ENCODE measurements around the gene GSG1L.

The GSG1L gene

DNA sequence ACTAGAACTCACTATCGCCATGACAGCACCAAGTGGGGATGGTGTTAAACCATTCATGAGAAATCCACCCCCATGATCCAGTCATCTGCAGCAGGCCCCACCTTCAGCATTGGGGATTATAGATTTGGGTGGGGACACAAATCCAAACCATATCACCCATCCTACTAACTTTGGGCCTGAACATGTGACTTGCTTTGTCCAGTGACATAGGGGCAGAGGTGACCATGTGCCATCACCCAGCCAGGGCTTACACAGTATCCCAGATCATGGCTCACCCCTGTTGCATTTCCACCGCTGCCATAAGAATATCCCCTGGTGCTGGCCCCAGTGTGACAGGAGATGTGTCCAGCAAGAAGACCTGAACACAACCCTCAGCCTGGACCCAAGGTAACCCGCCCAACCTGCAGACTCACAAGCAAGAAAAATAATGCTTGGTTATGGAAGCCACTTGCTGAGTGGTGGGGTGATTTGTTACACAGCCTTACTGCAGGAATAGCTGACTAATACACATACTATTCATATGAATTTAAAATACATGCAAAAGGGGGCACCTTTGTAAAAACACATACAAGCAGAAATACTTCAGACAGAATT is 130.9 kb downstream of the GSG1L start:
- no peak for DNase-seq

DNA sequence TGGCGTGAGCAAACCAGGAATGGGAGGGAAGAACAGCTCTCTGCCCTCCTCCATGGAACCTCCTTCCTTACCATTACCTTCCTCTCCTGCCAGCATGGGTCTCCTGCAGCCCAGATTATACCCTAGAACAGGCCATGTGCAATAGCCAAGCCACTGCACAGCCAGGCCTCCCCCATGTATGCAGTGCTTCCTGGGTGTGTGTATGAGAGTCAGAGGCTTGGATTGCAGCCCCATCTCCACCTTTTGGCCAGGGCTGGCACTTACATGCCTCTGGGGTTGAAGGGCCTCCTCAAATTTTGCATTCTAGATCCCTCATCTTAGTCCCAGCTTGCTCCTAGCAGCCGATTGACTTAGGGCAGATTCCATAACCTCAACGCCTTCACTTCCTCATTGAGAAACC is 133.7 kb downstream of the GSG1L start:
- no peak for DNase-seq

GRCh38 chr16:27928542-27928941 is 135.0 kb downstream of the GSG1L start:
- no peak for DNase-seq

DNA sequence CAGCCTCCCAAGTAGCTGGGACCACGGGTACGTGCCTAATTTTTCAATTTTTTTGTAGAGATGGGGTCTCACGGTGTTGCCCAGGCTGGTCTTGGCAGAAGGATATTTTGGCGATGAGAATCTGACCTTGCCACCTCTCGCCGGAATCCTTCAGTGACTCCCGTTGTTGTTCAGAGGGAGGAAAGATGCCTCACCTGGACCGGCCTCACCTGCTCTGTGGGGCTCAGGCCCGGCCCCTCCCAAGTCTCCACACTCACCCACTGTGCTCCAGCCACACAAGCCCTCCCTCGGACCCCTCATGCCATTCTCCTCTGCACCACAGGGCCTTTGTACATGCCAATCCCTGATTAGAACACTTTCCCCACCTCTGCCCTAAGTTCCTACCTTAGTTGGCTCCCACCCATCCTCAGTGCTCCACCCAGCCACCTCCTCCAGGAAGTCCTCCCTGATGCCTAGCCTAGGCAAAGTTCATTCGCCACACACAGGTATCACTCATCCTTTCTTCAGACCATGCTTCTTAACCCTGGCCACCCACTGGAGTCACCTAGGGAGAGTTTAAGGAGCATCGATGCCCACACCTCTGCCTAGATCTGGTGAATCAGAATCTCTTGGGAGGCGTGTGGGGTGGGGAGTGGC is 136.1 kb downstream of the GSG1L start:
- no peak for DNase-seq

DNA sequence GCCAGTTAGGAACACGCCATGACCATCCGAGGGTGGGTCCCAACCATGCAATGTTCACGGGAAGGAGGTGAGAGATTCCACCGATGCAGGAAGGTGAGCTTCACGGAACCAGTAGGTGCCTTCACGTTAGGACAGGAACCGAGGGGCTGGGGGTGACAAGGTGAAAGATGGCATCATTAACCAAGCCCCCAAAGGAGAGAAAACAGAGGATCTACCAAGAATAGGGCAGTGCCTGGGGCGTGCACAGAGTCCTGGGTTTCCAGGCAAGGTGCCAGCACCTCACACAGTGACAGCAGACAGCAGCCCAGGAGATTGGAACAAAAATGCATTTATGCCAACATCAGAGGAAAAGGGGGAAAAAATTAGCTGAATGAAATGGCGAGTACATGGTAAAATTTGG is 137.9 kb downstream of the GSG1L start:
- no peak for DNase-seq

- no peak for DNase-seq
Measured at GRCh38 chr16:27924411-27925118, 138.9 kb downstream of the GSG1L start.

DNA sequence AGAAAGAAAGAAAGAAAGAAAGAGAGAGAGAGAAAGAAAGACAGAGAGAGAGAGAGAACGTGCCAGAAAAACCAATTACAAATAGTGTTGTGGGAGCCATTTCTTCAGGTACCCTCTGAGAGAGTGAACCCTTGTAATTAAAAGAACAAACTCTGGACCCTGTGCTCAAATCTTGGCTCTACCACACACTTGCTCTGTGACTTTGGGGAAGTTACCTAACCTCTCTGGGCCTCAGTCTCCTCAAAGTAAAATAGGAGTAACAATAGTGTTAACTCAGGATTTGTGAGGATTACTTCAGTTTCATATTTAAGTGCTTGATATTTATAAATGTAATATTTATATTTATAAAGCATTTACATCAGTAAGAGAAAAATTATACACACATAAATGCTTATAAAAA is 139.8 kb downstream of the GSG1L start:
- no peak for DNase-seq

GRCh38 chr16:27922433-27922832 is 141.1 kb downstream of the GSG1L start:
- no peak for DNase-seq

GRCh38 chr16:27921134-27921533 is 142.4 kb downstream of the GSG1L start:
- no peak for DNase-seq

- peak; percentile 8 for DNase-seq
Measured at GRCh38 chr16:27920391-27920891, 143.1 kb downstream of the GSG1L start.

DNA sequence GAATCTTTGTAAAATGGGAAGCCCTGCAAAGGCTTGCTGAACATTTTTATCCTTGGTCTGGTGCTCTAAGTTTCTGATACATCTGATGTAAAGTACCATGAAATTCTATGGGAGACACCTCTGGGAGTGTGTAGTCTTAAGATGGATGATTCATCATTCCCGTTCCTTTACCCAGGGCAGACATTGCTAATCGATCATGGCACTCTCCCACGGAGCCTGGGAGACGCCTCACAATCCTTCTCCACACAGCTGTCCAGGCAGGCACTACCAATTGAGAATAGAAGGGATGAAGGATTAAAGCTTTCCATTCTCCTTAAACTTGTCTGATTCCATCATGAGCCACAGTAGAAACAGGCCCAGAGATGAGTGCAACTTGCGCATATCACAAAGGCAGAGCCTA is 144.8 kb downstream of the GSG1L start:
- DNase-seq, result no peak

- DNase-seq, result no peak
Measured at GRCh38 chr16:27917949-27918348, 145.6 kb downstream of the GSG1L start.

DNA sequence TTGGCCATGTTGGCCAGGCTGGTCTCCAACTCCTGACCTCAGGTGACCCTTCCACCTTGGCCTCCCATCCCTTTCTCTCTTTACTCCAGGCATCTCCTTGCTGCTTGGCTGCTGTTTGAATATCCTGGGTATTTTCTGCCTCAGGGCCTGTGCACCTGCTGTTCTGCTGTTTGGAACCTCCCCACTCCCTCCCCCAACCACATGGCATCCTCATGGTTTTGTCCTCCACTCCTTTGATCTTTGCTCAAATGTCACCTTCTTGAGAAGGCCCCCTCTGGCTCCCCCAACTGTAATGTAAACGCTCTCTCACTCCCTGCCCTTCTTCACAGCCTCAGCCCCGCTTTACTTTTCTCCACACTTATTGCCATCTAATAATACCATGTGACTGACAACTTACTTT is 152.0 kb downstream of the GSG1L start:
- no peak for DNase-seq

DNA sequence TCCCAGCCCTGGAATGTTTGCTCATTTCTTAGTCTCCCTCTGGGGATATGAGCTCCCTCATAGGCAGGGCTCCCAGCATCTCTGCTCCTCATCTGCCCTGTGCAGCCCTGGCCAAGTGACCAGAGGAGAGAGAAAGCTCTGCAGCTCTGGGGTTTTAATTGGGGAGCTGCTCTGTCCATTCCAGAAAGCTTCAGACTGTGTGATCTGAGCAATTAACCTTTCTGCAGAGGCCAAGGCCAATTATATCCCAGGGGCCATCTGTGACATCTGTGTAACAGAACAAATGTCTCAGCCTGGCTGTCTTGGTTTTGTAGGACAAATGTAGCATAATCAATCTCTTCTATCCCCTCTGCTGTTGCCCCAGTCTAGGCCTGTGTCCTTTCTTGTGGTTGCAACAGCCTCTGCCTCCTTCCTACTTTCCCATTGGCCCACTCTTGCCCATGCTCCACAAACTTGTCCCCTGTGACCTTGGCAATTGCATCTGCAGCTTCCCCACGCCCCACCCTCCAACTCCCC is 156.0 kb downstream of the GSG1L start:
- DNase-seq, result no peak

GRCh38 chr16:27906883-27907282 is 156.6 kb downstream of the GSG1L start:
- DNase-seq, result no peak

DNA sequence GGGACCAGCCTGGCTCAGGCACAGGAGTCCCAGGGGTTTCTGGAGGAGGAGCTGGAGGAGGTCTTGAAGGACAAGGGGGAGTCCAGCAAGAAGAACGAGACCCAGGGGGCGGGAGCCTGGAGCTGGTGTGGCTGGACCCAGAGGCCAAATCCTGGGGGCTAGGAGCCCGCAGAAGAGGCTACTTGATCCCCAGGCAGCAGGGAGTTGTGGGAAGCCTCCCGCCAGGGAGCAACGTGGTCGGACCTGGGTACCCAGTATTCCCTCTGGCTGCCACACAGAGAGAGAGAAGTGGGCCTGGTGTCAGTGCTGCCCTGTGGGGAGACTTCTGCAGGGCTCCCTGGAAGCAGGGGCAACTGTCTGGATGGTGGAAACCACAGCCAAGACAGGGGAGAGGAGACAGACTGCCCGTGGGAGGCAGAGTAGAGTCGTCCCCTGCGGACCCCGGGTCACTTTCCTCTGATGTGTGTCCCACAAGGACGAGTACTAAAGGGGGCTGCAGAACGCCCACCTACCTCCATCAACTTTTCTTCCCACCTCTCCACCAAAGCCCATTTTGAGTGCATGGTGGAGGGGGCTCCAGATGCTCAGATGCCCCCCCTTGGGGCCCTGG is 160.4 kb downstream of the GSG1L start:
- DNase-seq, result no peak

- no peak for DNase-seq
Measured at GRCh38 chr16:27902551-27902950, 161.0 kb downstream of the GSG1L start.

- no peak for DNase-seq
Measured at GRCh38 chr16:27901956-27902355, 161.6 kb downstream of the GSG1L start.

DNA sequence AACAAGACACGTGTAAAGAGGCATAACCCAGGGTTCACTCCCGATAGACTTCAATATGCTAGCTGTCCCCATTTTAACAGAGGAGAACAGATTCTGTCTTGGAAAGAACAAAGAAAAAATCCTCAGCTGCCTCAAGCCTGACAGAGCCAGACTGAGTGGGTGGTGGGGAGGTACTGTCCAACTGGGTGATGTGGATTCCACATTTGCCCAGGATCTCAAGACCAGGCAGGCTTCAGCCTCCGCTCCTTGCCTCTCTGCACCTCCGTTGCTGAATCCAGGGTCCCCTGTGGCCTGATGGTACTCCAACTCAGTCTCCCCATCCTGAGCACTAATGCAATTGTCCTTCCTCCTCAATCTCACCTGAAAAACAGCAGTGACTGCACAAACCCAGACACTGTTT is 163.8 kb downstream of the GSG1L start:
- DNase-seq, result no peak

DNA sequence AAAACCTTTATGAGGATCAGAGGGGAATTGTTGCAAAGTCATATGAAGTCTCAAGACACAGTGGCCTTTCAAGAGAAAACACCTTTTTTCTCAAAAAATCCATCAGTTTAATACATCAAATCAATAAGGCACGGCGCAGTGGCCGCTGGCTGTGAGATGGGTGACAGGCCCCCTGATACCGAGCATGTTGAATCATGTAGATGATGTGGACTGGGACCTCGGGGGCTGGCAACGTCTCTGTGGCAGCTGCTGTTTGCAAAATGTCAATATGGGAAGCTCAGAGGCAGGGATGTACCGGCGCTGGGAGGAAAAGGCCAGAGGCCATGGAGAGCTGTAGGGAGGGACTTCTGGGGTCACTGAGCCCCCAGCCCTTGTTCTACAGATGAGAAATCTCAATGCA is 169.1 kb downstream of the GSG1L start:
- no peak for DNase-seq

DNA sequence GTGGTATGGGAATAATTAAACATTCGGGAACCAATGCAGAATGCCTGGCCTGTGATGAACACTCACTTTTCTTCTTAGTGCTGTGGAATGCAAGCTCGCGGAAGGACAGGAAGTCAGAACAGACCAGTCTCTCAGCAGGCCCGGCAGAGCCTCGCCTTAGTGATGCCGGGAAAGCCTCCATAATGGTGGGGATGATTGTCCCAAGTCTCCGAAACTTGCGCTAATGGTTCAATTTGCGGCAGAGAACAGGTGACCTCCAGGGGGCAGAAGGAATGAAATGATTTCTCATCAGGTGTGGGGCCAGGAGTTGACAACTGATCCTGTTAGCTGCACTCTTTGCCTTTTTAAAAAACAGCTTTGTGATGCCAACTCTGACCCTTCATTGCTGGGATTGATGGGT is 170.6 kb downstream of the GSG1L start:
- no peak for DNase-seq

- DNase-seq, result no peak
Measured at GRCh38 chr16:27890866-27891265, 172.6 kb downstream of the GSG1L start.

GRCh38 chr16:27890006-27890405 is 173.5 kb downstream of the GSG1L start:
- no peak for DNase-seq

- no peak for DNase-seq
Measured at GRCh38 chr16:27883576-27883975, 179.9 kb downstream of the GSG1L start.

Data from NCI-H2081 treated with DMSO at 0.1 percent for 48 hours (cell line).